IMR-90 (cell line): Measurements from ENCODE around the gene TMEM63C. TPM values are rescaled to one million over a fixed set of nuclear protein-coding genes. Genes with fewer than 3 reads are reported as not detected.

Experiments used
- ATAC-seq: fragments of 200-7000 bp; cut with Tn5 transposase; 2 replicates; pipeline ENCODE4 v1.9.1; 2020; ENCODE audit warnings: low read depth, mild to moderate bottlenecking, moderate library complexity
- BruUV-seq: library from RNA; stranded (reverse); fragments of 400-500 nt; replicated peaks from 2 replicates; lab custom pipeline; 2021; lab: Mats Ljungman, UMichigan
- CTCF ChIA-PET: fragments of 300-600 bp; formaldehyde crosslinking; extraction: SDS; loops from one replicate; lab custom pipeline; 2021; ENCODE audit warnings: antibody characterized with exemption; lab: Yijun Ruan, JAX
- POLR2A ChIA-PET: fragments of 300-600 bp; sonication (Branson Sonifier 250); formaldehyde crosslinking; loops from one replicate; lab custom pipeline; 2022; ENCODE audit warnings: antibody characterized with exemption; ENCODE audit not compliant: unreplicated experiment; lab: Charles Lee
- DNase-seq: peaks from one replicate; pipeline ENCODE4 v3.0.0; 2013
- H2AFZ ChIP-seq: replicated peaks from 2 replicates; pipeline ENCODE3; 2013; ENCODE audit warnings: low read length, mild to moderate bottlenecking; ENCODE audit not compliant: poor library complexity
- H2AK5ac ChIP-seq: 2 replicates; pipeline ENCODE4 v1.6.1; 2013; ENCODE audit warnings: low read depth, low read length, inconsistent platforms
- H2AK9ac ChIP-seq: replicated peaks from 2 replicates; pipeline ENCODE3; 2013; ENCODE audit warnings: mild to moderate bottlenecking, low read depth, low read length, moderate library complexity; ENCODE audit not compliant: poor library complexity
- H2BK120ac ChIP-seq: 2 replicates; pipeline ENCODE4 v1.6.1; 2013; ENCODE audit warnings: low read depth, low read length, inconsistent platforms
- H2BK15ac ChIP-seq: 3 replicates; pipeline ENCODE4 v1.6.1; 2013; ENCODE audit warnings: low read depth, low read length, inconsistent platforms
- H2BK20ac ChIP-seq: 2 replicates; pipeline ENCODE4 v1.6.1; 2013; ENCODE audit warnings: low read depth, mild to moderate bottlenecking, inconsistent platforms, low read length, moderate library complexity
- H2BK5ac ChIP-seq: 2 replicates; pipeline ENCODE4 v1.6.1; 2013; ENCODE audit warnings: mild to moderate bottlenecking, low read depth, low read length, inconsistent platforms; ENCODE audit not compliant: poor library complexity, severe bottlenecking
- H3K14ac ChIP-seq: replicated peaks from 2 replicates; pipeline ENCODE4 v1.6.1; 2013; ENCODE audit warnings: low read depth, low read length, inconsistent platforms
- H3K18ac ChIP-seq: 2 replicates; pipeline ENCODE4 v1.6.1; 2013; ENCODE audit warnings: low read depth, low read length, control low read depth
- H3K23ac ChIP-seq: 2 replicates; pipeline ENCODE4 v1.6.1; 2013; ENCODE audit warnings: low read depth, low read length, inconsistent platforms
- H3K27ac ChIP-seq: 2 replicates; pipeline ENCODE4 v1.5.1; 2013; ENCODE audit warnings: mild to moderate bottlenecking, control low read depth, low read length; ENCODE audit not compliant: insufficient read depth
- H3K27me3 ChIP-seq: 2 replicates; pipeline ENCODE4 v1.6.1; 2013; ENCODE audit warnings: low read length; ENCODE audit not compliant: control insufficient read depth, insufficient read depth
- H3K36me3 ChIP-seq: 2 replicates; pipeline ENCODE4 v1.6.1; 2013; ENCODE audit warnings: low read length, mixed read lengths; ENCODE audit not compliant: control insufficient read depth, insufficient read depth
- H3K4ac ChIP-seq: 2 replicates; pipeline ENCODE4 v1.6.1; 2013; ENCODE audit warnings: low read depth, low read length, inconsistent platforms
- H3K4me1 ChIP-seq: 2 replicates; pipeline ENCODE4 v1.6.1; 2013; ENCODE audit warnings: low read length, mixed read lengths; ENCODE audit not compliant: control insufficient read depth, insufficient read depth
- H3K4me2 ChIP-seq: 2 replicates; pipeline ENCODE4 v1.6.1; 2013; ENCODE audit warnings: low read depth, mild to moderate bottlenecking, control low read depth, low read length, moderate library complexity
- H3K4me3 ChIP-seq: 2 replicates; pipeline ENCODE4 v1.5.1; 2013; ENCODE audit warnings: low read depth, mild to moderate bottlenecking, control low read depth, low read length, moderate library complexity; ENCODE audit not compliant: insufficient read depth
- H3K56ac ChIP-seq: 2 replicates; pipeline ENCODE4 v1.6.1; 2013; ENCODE audit warnings: low read length, inconsistent platforms; ENCODE audit not compliant: insufficient read depth; ENCODE audit errors: extremely low read depth
- H3K79me1 ChIP-seq, 2 experiments: 2 replicates each; pipeline ENCODE4 v1.6.1; 2013; ENCODE audit warnings: low read length in 2 of 2, inconsistent platforms in 1 of 2, low read depth in 1 of 2
- H3K9ac ChIP-seq: 2 replicates; pipeline ENCODE4 v1.6.1; 2013; ENCODE audit warnings: low read depth, low read length, control low read depth
- H3K9me1 ChIP-seq: 2 replicates; pipeline ENCODE4 v1.6.1; 2013; ENCODE audit warnings: low read length, inconsistent platforms; ENCODE audit not compliant: insufficient read depth
- H3K9me3 ChIP-seq: 2 replicates; pipeline ENCODE4 v1.6.1; 2013; ENCODE audit warnings: low read length; ENCODE audit not compliant: control insufficient read depth, insufficient read depth
- H4K20me1 ChIP-seq: 2 replicates; pipeline ENCODE4 v1.6.1; 2013; ENCODE audit warnings: low read length, inconsistent platforms; ENCODE audit not compliant: insufficient read depth
- H4K5ac ChIP-seq: 2 replicates; pipeline ENCODE4 v1.6.1; 2013; ENCODE audit warnings: mild to moderate bottlenecking, low read depth, low read length, control low read depth
- H4K8ac ChIP-seq, 2 experiments: 2 replicates each; pipeline ENCODE4 v1.6.1; 2013; ENCODE audit warnings: low read depth in 2 of 2, low read length in 2 of 2, control low read depth in 1 of 2, inconsistent platforms in 1 of 2
- H4K91ac ChIP-seq: 2 replicates; pipeline ENCODE4 v1.6.1; 2013; ENCODE audit warnings: low read depth, low read length, inconsistent platforms; ENCODE audit not compliant: insufficient read depth
- BHLHE40 ChIP-seq: fragments of 150-350 bp; IDR thresholded peaks from 2 replicates; pipeline ENCODE4 v1.6.1; 2016; ENCODE audit warnings: mild to moderate bottlenecking, low read depth, low read length
- CEBPB ChIP-seq: IDR thresholded peaks from 2 replicates; pipeline ENCODE4 v1.6.1; 2012; ENCODE audit warnings: low read depth, low read length, improper control_type of control experiment
- CHD1 ChIP-seq: IDR thresholded peaks from 2 replicates; pipeline ENCODE4 v1.6.1; 2012; ENCODE audit warnings: low read depth, low read length, improper control_type of control experiment
- CTCF ChIP-seq: conservative IDR thresholded peaks from 2 replicates; pipeline ENCODE4 v1.5.1; 2012; ENCODE audit warnings: mild to moderate bottlenecking, low read depth, low read length, improper control_type of control experiment
- ELK1 ChIP-seq: fragments of 150-350 bp; IDR thresholded peaks from 2 replicates; pipeline ENCODE4 v1.6.1; 2016; ENCODE audit warnings: low read depth, mild to moderate bottlenecking, low read length, moderate library complexity, borderline replicate concordance
- FOS ChIP-seq: fragments of 150-350 bp; IDR thresholded peaks from 2 replicates; pipeline ENCODE4 v1.6.1; 2016; ENCODE audit warnings: low read depth, low read length
- MAFK ChIP-seq: IDR thresholded peaks from 2 replicates; pipeline ENCODE4 v1.6.1; 2012; ENCODE audit warnings: low read depth, low read length, improper control_type of control experiment
- MAZ ChIP-seq: IDR thresholded peaks from 2 replicates; pipeline ENCODE4 v1.6.1; 2012; ENCODE audit warnings: low read depth, mild to moderate bottlenecking, low read length, improper control_type of control experiment, moderate library complexity, borderline replicate concordance
- MXI1 ChIP-seq: IDR thresholded peaks from 2 replicates; pipeline ENCODE4 v1.6.1; 2012; ENCODE audit warnings: low read depth, mild to moderate bottlenecking, low read length, moderate library complexity, borderline replicate concordance
- NFE2L2 ChIP-seq: fragments of 150-350 bp; IDR thresholded peaks from 2 replicates; pipeline ENCODE4 v1.6.1; 2016; ENCODE audit warnings: low read depth, mild to moderate bottlenecking, low read length
- POLR2A ChIP-seq: IDR thresholded peaks from 2 replicates; pipeline ENCODE4 v1.6.1; 2012; ENCODE audit warnings: mild to moderate bottlenecking, low read depth, low read length
- RAD21 ChIP-seq: IDR thresholded peaks from 2 replicates; pipeline ENCODE4 v1.6.1; 2012; ENCODE audit warnings: low read length, improper control_type of control experiment
- RCOR1 ChIP-seq: IDR thresholded peaks from 2 replicates; pipeline ENCODE4 v1.6.1; 2012; ENCODE audit warnings: mild to moderate bottlenecking, low read length, improper control_type of control experiment; ENCODE audit not compliant: insufficient replicate concordance
- RFX5 ChIP-seq: IDR thresholded peaks from 2 replicates; pipeline ENCODE4 v1.8.0; 2012; ENCODE audit warnings: low read depth, mild to moderate bottlenecking, low read length, moderate library complexity
- SMC3 ChIP-seq: fragments of 150-350 bp; IDR thresholded peaks from 2 replicates; pipeline ENCODE4 v1.6.1; 2016; ENCODE audit warnings: low read depth, mild to moderate bottlenecking, antibody characterized with exemption, low read length, moderate library complexity
- USF2 ChIP-seq: fragments of 150-350 bp; IDR thresholded peaks from 2 replicates; pipeline ENCODE4 v1.6.1; 2017; ENCODE audit warnings: mild to moderate bottlenecking, antibody characterized with exemption, low read length, low read depth
- WGBS, 2 experiments: methylation state at CpG; one replicate each; pipeline versions ENCODE4 v1.1.5 to v1.1.7; 2013; ENCODE audit warnings: missing lambda C conversion rate in 2 of 2; ENCODE audit not compliant: insufficient read length in 1 of 2; ENCODE audit errors: extremely low coverage in 2 of 2; 5-methylcytosine and 5-hydroxymethylcytosine counted together
- dilution Hi-C: fragments of 300-500 bp; cut with HindIII; formaldehyde crosslinking; loops from one replicate; pipeline ENCODE4 v1.14.3; 2018; ENCODE audit warnings: low sequenced_read_pairs; ENCODE audit not compliant: unreplicated experiment
- in situ Hi-C: fragments of 300-500 bp; cut with MboI; formaldehyde crosslinking; loops from 3 replicates; pipeline ENCODE4 v1.14.3; 2019; ENCODE audit warnings: low sequenced_read_pairs, inconsistent platforms, mixed read lengths
- intact Hi-C: fragments of 100-400 bp; cut with micrococcal nuclease; formaldehyde crosslinking; loops from 2 replicates; pipeline ENCODE4 v1.10.0; 2022
- polyA plus RNA-seq, 3 experiments: library from polyadenylated mRNA; depleted of rRNA; stranded (reverse); fragments of >200 nt; gene quantifications; 2 replicates each; pipeline ENCODE4 v1.2.3, GENCODE V29; 2012; ENCODE audit warnings: low replicate concordance in 1 of 3
- total RNA-seq: library from RNA; depleted of rRNA; stranded (reverse); fragments of >200 nt; gene quantifications from 2 replicates; pipeline ENCODE4 v1.2.3, GENCODE V29; 2012

Gene TMEM63C
- total and polyA plus RNA-seq, 2 of the 4 experiments (the other 2 are of a cell fraction), result under 0.01 TPM; not detected in 1

- Histone ChIP-seq H4K5ac (no peak overlapping the region), H4K20me1 (no peaks in the 10 kb centered on the region), H2BK5ac (no peak overlapping the region), H3K56ac (no peak overlapping the region), H4K8ac (no peak overlapping the region), H3K27ac (no peak overlapping the region), H3K4me2 (no peak overlapping the region), H2BK15ac (no peak overlapping the region), H2AFZ (peak overlapping the region; percentile 39), H3K9me1 (0 out of 2 replicates have a peak, but pooled peaks cover 3% of the 10 kb centered on the region), H2AK9ac (no peak overlapping the region), H2AK5ac (no peak overlapping the region), H3K18ac (no peak overlapping the region), H3K14ac (no peak overlapping the region), H4K91ac (no peak overlapping the region), H3K23ac (no peak overlapping the region), H2BK20ac (no peak overlapping the region), H3K36me3 (no peaks in the 10 kb centered on the region), H3K79me1 (no peaks in the 10 kb centered on the region), H2BK120ac (no peak overlapping the region), H3K9me3 (no peaks in the 10 kb centered on the region), H3K27me3 (peaks cover 20% of the 10 kb centered on the region), H3K4me3 (no peak overlapping the region), H3K9ac (no peak overlapping the region), H3K4ac (no peak overlapping the region), H3K4me1 (no peaks in the 10 kb centered on the region)
- in situ Hi-C loops, result no loop called here
- intact Hi-C loops, result no loop called here
- ChIA-PET CTCF (no interaction called here), POLR2A (no interaction called here)
- no peak for TF ChIP-seq USF2
- no peak for TF ChIP-seq MAZ
- TF ChIP-seq FOS, result no peak
- no peak for TF ChIP-seq CEBPB
- no peak for TF ChIP-seq MAFK
- no peak for TF ChIP-seq RAD21
- TF ChIP-seq MXI1, result no peak
- TF ChIP-seq ELK1, result no peak
- no peak for TF ChIP-seq CTCF
- TF ChIP-seq RCOR1, result no peak
- no peak for TF ChIP-seq BHLHE40
- no peak for TF ChIP-seq CHD1
- no peak for TF ChIP-seq NFE2L2
- TF ChIP-seq SMC3, result no peak
- TF ChIP-seq RFX5, result no peak
- no peak for TF ChIP-seq POLR2A
- dilution Hi-C loops, result no loop called here
- BruUV-seq, result no TSS peak
- ATAC-seq, result no peak
- no CpG with 5 or more reads among the region's 3 CpGs for WGBS, 2 experiments
- no peak for DNase-seq
These were observed 6.0 kb downstream of the TMEM63C start for GRCh38 chr14:77187649-77188012.
